AG09309 (cell line): ENCODE measurements around the gene CFL2.
"Not testable (repeated sequence)": the region's sequence is repeated elsewhere in the genome, so short reads cannot be mapped to it uniquely, and the experiment has no call there.

Experiments used
- DNase-seq: peaks from one replicate; pipeline ENCODE4 v3.0.0-alpha.2; 2010; ENCODE audit warnings: low read depth
- H3K4me3 ChIP-seq: 2 replicates; pipeline ENCODE4 v1.5.1; 2011; ENCODE audit warnings: mild to moderate bottlenecking, low read depth, low read length, moderate library complexity; ENCODE audit not compliant: control insufficient read depth
- CTCF ChIP-seq: IDR thresholded peaks from 2 replicates; pipeline ENCODE4 v1.5.1; 2011; ENCODE audit warnings: mild to moderate bottlenecking, low read depth, low read length, inconsistent platforms; ENCODE audit not compliant: insufficient read depth, control insufficient read depth; ENCODE audit errors: missing control alignments

The CFL2 gene

GRCh38 chr14:34742270-34743115 lies 28.1 kb upstream of the CFL2 start:
- no peak for DNase-seq

GRCh38 chr14:34741840-34742239 lies 27.4 kb upstream of the CFL2 start:
- H3K4me3 ChIP-seq, result no peak overlapping the region
- no peak for TF ChIP-seq CTCF
- no peak for DNase-seq

More at GRCh38 chr14:34742270-34743115, 28.1 kb upstream of the CFL2 start:
- no peak for TF ChIP-seq CTCF
- no peak overlapping the region for H3K4me3 ChIP-seq

DNA sequence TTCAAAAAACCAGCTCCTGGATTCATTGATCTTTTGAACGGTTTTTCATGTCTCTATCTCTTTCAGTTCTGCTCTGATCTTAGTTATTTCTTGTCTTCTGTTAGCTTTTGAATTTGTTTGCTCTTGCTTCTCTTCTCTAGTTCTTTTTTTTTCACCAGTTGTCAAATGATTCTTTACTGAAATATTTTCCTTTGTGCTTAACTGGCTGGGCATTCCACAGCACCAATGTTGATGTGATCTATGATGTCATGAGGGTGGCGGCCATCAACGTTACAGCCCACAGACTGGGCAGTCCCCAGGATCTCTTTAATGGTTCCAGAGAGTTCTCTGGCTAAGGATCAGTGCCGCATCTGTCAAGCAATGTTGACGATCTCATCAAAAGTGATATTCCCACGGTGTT lies 25.7 kb upstream of the CFL2 start:
- H3K4me3 ChIP-seq, DNase-seq: not testable (repeated sequence)

DNA sequence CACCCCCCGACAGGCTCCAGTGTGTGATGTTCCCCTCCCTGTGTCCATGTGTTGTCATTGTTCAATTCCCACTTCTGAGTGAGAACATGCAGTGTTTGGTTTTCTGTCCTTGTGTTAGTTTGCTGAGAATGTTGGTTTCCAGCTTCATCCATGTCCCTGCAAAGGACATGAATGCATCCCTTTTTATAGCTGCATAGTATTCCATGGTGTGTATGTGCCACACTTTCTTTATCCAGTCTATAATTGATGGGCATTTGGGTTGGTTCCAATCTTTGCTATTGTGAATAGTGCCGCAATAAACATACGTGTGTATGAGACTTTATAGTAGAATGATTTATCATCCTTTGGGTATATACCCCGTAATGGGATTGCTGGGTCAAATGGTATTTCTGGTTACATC lies 22.7 kb upstream of the CFL2 start:
- not testable (repeated sequence) for DNase-seq, H3K4me3 ChIP-seq

DNA sequence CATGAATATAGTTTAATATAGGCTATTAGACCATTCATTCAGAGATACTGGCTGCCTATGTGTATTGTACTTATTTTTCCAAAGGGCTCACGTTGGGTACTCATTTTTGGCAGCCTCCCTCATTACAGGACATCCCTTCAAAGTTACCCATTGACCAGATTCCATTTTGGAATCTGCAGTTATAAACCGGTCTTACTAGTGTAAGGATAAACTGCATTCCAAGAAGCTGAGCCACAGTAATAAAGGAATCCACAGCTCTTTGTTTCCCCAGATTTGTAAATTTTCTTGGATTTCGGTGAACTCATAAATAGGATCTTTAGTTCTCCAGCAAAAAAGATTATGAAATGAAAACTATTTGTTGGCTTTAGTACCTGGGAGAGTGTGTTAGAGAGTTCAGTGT lies 18.9 kb upstream of the CFL2 start:
- DNase-seq, result no peak
- no peak overlapping the region for H3K4me3 ChIP-seq
- no peak for TF ChIP-seq CTCF

GRCh38 chr14:34732802-34733201 lies 18.4 kb upstream of the CFL2 start:
- TF ChIP-seq CTCF, result no peak
- no peak overlapping the region for H3K4me3 ChIP-seq
- no peak for DNase-seq

GRCh38 chr14:34723867-34724266 lies 9.5 kb upstream of the CFL2 start:
- no peak for TF ChIP-seq CTCF
- no peak overlapping the region for H3K4me3 ChIP-seq
- no peak for DNase-seq
